CD14-positive monocyte (primary cell): ENCODE measurements around the gene ICE1. TPM values are rescaled to one million over a fixed set of nuclear protein-coding genes. Genes with fewer than 3 reads are reported as not detected.
A peak's percentile ranks its signal among the peaks of the same experiment; 100 is the strongest.

ENCODE experiments used
- DNase-seq, 3 donors: peaks; one replicate each; pipeline ENCODE4 v3.0.0-alpha.2; 2011 to 2022
- H2AFZ ChIP-seq: 2 replicates; pipeline ENCODE4 v1.6.0; 2012; ENCODE audit warnings: mild to moderate bottlenecking, low read depth, low read length, inconsistent platforms; ENCODE audit not compliant: insufficient read depth, poor library complexity, severe bottlenecking
- H3K27ac ChIP-seq, 2 donors: 1 replicate in 1 of 2; 2 replicates in 1 of 2; pipeline ENCODE4 v1.5.1; 2012 to 2013; ENCODE audit warnings: low read length in 2 of 2, control low read depth in 1 of 2, inconsistent platforms in 1 of 2, low read depth in 1 of 2, mild to moderate bottlenecking in 1 of 2
- H3K27me3 ChIP-seq, 2 donors: one replicate each; pipeline versions ENCODE4 v1.6.0 to v1.6.1; 2011 to 2013; ENCODE audit warnings: low read length in 2 of 2; ENCODE audit not compliant: control insufficient read depth in 2 of 2, insufficient read depth in 2 of 2
- H3K36me3 ChIP-seq, 2 donors: replicated peaks in 1 of 2; 1 replicate in 1 of 2; 2 replicates in 1 of 2; pipeline versions ENCODE4 v1.5.1 to v1.6.1; 2012 to 2013; ENCODE audit warnings: low read length in 2 of 2, control low read depth in 1 of 2, inconsistent platforms in 1 of 2, mild to moderate bottlenecking in 1 of 2; ENCODE audit not compliant: insufficient read depth in 2 of 2, control insufficient read depth in 1 of 2
- H3K4me1 ChIP-seq, 2 donors: 1 replicate in 1 of 2; 2 replicates in 1 of 2; pipeline versions ENCODE4 v1.5.1 to v1.6.1; 2012 to 2013; ENCODE audit warnings: low read length in 2 of 2, control low read depth in 1 of 2, inconsistent platforms in 1 of 2, mild to moderate bottlenecking in 1 of 2, moderate library complexity in 1 of 2; ENCODE audit not compliant: insufficient read depth in 2 of 2, control insufficient read depth in 1 of 2
- H3K4me2 ChIP-seq: replicated peaks from 2 replicates; pipeline ENCODE3; 2012; ENCODE audit warnings: low read length, moderate library complexity, mild to moderate bottlenecking; ENCODE audit not compliant: poor library complexity, severe bottlenecking; ENCODE audit errors: extremely low read depth
- H3K4me3 ChIP-seq, 3 experiments: fragments of 200-600 bp in 1 of 3; sonication (generic) in 1 of 3; replicated peaks in 1 of 3; 1 replicate in 2 of 3; 2 replicates in 1 of 3; pipeline ENCODE4 v1.5.1; 2011 to 2013; ENCODE audit warnings: low read length in 3 of 3, mild to moderate bottlenecking in 3 of 3, control low read depth in 2 of 3, low read depth in 2 of 3, inconsistent platforms in 1 of 3, moderate library complexity in 1 of 3
- H3K79me2 ChIP-seq: 2 replicates; pipeline ENCODE4 v1.6.0; 2012; ENCODE audit warnings: mild to moderate bottlenecking, control low read depth, inconsistent platforms, low read length, moderate library complexity; ENCODE audit not compliant: insufficient read depth
- H3K9ac ChIP-seq: 2 replicates; pipeline ENCODE4 v1.6.0; 2017; ENCODE audit warnings: low read length, mild to moderate bottlenecking; ENCODE audit not compliant: insufficient read depth, poor library complexity, severe bottlenecking
- H3K9me3 ChIP-seq, 2 donors: replicated peaks in 1 of 2; 1 replicate in 1 of 2; 2 replicates in 1 of 2; pipeline versions ENCODE4 v1.5.1 to v1.6.1; 2012 to 2013; ENCODE audit warnings: low read length in 2 of 2, control low read depth in 1 of 2; ENCODE audit not compliant: control insufficient read depth in 1 of 2, insufficient read depth in 1 of 2
- H4K20me1 ChIP-seq: 2 replicates; pipeline ENCODE4 v1.6.0; 2012; ENCODE audit warnings: mild to moderate bottlenecking, low read length, control low read depth, moderate library complexity; ENCODE audit not compliant: insufficient read depth
- H3K27ac Mint-ChIP-seq, 7 donors: one replicate each; pipeline ENCODE4 v1.8.0; 2020; ENCODE audit warnings: mild to moderate bottlenecking in 7 of 7, mixed read lengths in 7 of 7, moderate library complexity in 6 of 7, inconsistent platforms in 2 of 7
- H3K27me3 Mint-ChIP-seq, 3 donors: one replicate each; pipeline ENCODE4 v1.8.0; 2021 to 2022; ENCODE audit warnings: low read depth in 3 of 3, mild to moderate bottlenecking in 3 of 3, mixed read lengths in 3 of 3, moderate library complexity in 3 of 3, inconsistent platforms in 1 of 3
- H3K36me3 Mint-ChIP-seq, 2 donors: one replicate each; pipeline ENCODE4 v1.8.0; 2020; ENCODE audit warnings: mixed read lengths in 2 of 2, inconsistent platforms in 1 of 2, mild to moderate bottlenecking in 1 of 2
- H3K4me1 Mint-ChIP-seq: one replicate; pipeline ENCODE4 v1.8.0; 2020; ENCODE audit warnings: mild to moderate bottlenecking, mixed read lengths
- H3K4me3 Mint-ChIP-seq, 2 donors: one replicate each; pipeline ENCODE4 v1.8.0; 2020; ENCODE audit warnings: mild to moderate bottlenecking in 2 of 2, mixed read lengths in 2 of 2, moderate library complexity in 1 of 2
- H3K9me3 Mint-ChIP-seq, 7 donors: one replicate each; pipeline ENCODE4 v1.8.0; 2020 to 2022; ENCODE audit warnings: mixed read lengths in 7 of 7, mild to moderate bottlenecking in 6 of 7, moderate library complexity in 6 of 7, inconsistent platforms in 2 of 7
- WGBS: methylation state at CpG from one replicate; pipeline ENCODE4 v1.1.5; 2013; ENCODE audit warnings: missing lambda C conversion rate; ENCODE audit not compliant: insufficient coverage; 5-methylcytosine and 5-hydroxymethylcytosine counted together
- intact Hi-C, 2 donors: fragments of 100-400 bp; cut with micrococcal nuclease; formaldehyde crosslinking; loops; one replicate each; pipeline versions ENCODE4 v1.15.0 to v1.15.1; 2023
- polyA plus RNA-seq, 3 donors: library from polyadenylated mRNA; depleted of rRNA in 1 of 3; unstranded in 2 of 3; stranded (reverse) in 1 of 3; fragments of 300-500 nt in 2 of 3; fragments of >200 nt in 1 of 3; fragmentation: Illumina TruSeq in 2 of 3; gene quantifications; 1 replicate in 2 of 3; 2 replicates in 1 of 3; pipeline ENCODE4 v1.2.3, GENCODE V29; 2012 to 2021
- TF ChIP-seq, protein P1 (sequence below): fragments of 200-600 bp; IDR thresholded peaks from one replicate; pipeline ENCODE4 v1.8.0; 2022; ENCODE audit warnings: antibody characterized with exemption, mild to moderate bottlenecking

Gene ICE1
- polyA plus RNA-seq, 3 donors = 2.4 to 8.2 (median 6.4) TPM

DNA sequence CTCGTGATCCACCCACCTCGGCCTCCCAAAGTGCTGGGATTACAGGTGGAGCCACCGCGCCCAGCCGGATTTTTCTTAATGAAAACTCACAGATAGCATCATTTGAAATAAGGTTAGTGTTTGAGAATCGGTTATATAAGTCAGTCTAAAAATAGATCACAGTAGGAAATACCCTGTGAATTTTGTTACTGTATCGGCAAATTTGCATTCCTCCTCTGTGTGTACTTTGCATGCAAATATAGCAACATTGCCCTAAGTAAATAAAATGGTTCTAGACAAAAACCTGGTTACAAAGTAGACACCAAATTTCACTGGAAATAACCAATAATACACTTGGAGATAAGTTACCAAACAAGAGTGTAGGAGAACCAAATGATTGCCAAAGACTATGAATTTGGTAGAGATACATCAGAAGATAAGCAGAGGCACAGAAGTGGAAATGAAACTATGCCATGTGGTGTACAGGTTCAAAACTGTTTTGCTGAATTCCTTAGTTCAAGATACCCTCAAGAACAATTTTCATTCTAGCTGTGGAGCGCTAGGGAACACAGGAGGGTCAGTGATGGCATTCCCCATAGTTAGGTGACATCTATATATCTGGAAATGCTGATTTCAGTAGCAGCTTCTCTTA, 58.1 kb downstream of the ICE1 start:
- Mint-ChIP-seq H3K27me3 (no peaks in the 10 kb centered on the region), H3K4me3 (no peak overlapping the region), H3K4me1 (peaks cover 12% of the 10 kb centered on the region), H3K36me3 (peaks cover 35 to 40% of the 10 kb centered on the region in 2 donors), H3K9me3 (peaks cover 0 to 4% (median 2%) of the 10 kb centered on the region in 7 donors), H3K27ac (peak overlapping the region in 4 of 7 donors; percentile 6 to 57 (median 34))
- Histone ChIP-seq H3K4me3 (no peak overlapping the region), H3K27me3 (no peaks in the 10 kb centered on the region), H3K4me2 (no peak overlapping the region), H2AFZ (no peak overlapping the region), H3K9me3 (no peaks in the 10 kb centered on the region), H4K20me1 (no peaks in the 10 kb centered on the region), H3K9ac (no peak overlapping the region), H3K27ac (peak overlapping the region in 1 of 2 donors; percentile 9), H3K79me2 (no peaks in the 10 kb centered on the region), H3K36me3 (peaks cover 19 to 44% of the 10 kb centered on the region in 2 donors), H3K4me1 (peaks cover 8 to 11% of the 10 kb centered on the region in 2 donors)
- TF ChIP-seq, protein P1, sequence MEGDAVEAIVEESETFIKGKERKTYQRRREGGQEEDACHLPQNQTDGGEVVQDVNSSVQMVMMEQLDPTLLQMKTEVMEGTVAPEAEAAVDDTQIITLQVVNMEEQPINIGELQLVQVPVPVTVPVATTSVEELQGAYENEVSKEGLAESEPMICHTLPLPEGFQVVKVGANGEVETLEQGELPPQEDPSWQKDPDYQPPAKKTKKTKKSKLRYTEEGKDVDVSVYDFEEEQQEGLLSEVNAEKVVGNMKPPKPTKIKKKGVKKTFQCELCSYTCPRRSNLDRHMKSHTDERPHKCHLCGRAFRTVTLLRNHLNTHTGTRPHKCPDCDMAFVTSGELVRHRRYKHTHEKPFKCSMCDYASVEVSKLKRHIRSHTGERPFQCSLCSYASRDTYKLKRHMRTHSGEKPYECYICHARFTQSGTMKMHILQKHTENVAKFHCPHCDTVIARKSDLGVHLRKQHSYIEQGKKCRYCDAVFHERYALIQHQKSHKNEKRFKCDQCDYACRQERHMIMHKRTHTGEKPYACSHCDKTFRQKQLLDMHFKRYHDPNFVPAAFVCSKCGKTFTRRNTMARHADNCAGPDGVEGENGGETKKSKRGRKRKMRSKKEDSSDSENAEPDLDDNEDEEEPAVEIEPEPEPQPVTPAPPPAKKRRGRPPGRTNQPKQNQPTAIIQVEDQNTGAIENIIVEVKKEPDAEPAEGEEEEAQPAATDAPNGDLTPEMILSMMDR = no peak
- DNase-seq = no peak
- intact Hi-C loops = no loop called here
- no CpG with 5 or more reads among the region's 8 CpGs for WGBS

DNA sequence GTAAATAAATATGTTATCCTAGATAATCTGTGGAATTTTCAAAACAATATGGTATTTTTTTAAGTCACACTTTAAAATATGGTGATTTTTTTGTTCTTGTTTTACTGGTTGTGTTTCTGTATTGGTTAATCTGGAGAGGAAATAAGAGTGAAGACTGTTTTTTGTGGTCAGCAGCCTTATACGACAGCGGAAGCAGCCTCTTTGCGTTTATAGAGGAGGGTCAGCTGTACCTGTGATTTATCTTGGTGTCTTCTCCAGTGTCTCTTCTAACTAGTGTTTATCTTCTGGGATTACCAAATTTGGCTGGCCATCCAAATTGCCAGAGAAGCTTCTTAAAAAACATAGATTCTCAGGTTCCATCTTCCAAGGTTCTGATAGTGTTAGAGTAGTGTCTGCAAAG, 58.7 kb downstream of the ICE1 start:
- no peaks in the 10 kb centered on the region for H3K9me3 ChIP-seq
- H3K27ac ChIP-seq = peak overlapping the region in 1 of 2 donors; percentile 9
- Mint-ChIP-seq H3K27me3 (no peaks in the 10 kb centered on the region), H3K4me1 (peaks cover 12% of the 10 kb centered on the region), H3K27ac (peak overlapping the region in 1 of 7 donors; percentile 23), H3K9me3 (peaks cover 0 to 4% (median 2%) of the 10 kb centered on the region in 7 donors), H3K36me3 (peaks cover 33 to 39% of the 10 kb centered on the region in 2 donors), H3K4me3 (no peak overlapping the region)
- peaks cover 21 to 44% of the 10 kb centered on the region in 2 donors for H3K36me3 ChIP-seq
- DNase-seq = no peak
- no peaks in the 10 kb centered on the region for H3K79me2 ChIP-seq
- no peak overlapping the region for H3K9ac ChIP-seq
- H3K4me1 ChIP-seq = peaks cover 8 to 11% of the 10 kb centered on the region in 2 donors
- no peaks in the 10 kb centered on the region for H3K27me3 ChIP-seq
- intact Hi-C loops = no loop called here
- TF ChIP-seq, protein P1 = no peak
- no peak overlapping the region for H3K4me2 ChIP-seq
- H2AFZ ChIP-seq = no peak overlapping the region
- no peaks in the 10 kb centered on the region for H4K20me1 ChIP-seq
- no peak overlapping the region for H3K4me3 ChIP-seq
- 14% methylated on average over 2 of the region's 3 CpGs for WGBS
